CD8-positive, alpha-beta memory T cell (primary cell): Measurements from ENCODE around the gene MTFP1. TPM values are rescaled to one million over a fixed set of nuclear protein-coding genes. Genes with fewer than 3 reads are reported as not detected.

Source experiments
- CTCF ChIA-PET: fragments of 350-600 bp; sonication (Branson Sonifier 250); formaldehyde crosslinking; loops from one replicate; lab custom pipeline; 2021; ENCODE audit warnings: antibody characterized with exemption; lab: Charles Lee
- POLR2A ChIA-PET: fragments of 350-600 bp; sonication (Branson Sonifier 250); formaldehyde crosslinking; loops from one replicate; lab custom pipeline; 2021; ENCODE audit warnings: antibody characterized with exemption; lab: Charles Lee
- DNase-seq, 5 donors: peaks; one replicate each; pipeline versions ENCODE4 v3.0.0 to v3.0.0-alpha.2; 2020 to 2022; ENCODE audit warnings: mixed read lengths in 1 of 5
- H3K27ac ChIP-seq: one replicate; pipeline ENCODE4 v1.7.0; 2013; ENCODE audit warnings: low read depth, mild to moderate bottlenecking, low read length, moderate library complexity
- H3K27me3 ChIP-seq: 2 replicates; pipeline ENCODE4 v1.7.0; 2013; ENCODE audit warnings: low read length, mild to moderate bottlenecking; ENCODE audit not compliant: insufficient read depth, poor library complexity, severe bottlenecking
- H3K36me3 ChIP-seq: 2 replicates; pipeline ENCODE4 v1.7.0; 2013; ENCODE audit warnings: mild to moderate bottlenecking, low read length, moderate library complexity; ENCODE audit not compliant: insufficient read depth
- H3K4me1 ChIP-seq: 2 replicates; pipeline ENCODE4 v1.7.0; 2013; ENCODE audit warnings: mild to moderate bottlenecking, low read length, moderate library complexity; ENCODE audit not compliant: insufficient read depth
- H3K4me3 ChIP-seq: 2 replicates; pipeline ENCODE4 v1.7.0; 2013; ENCODE audit warnings: mild to moderate bottlenecking, low read length
- H3K9me3 ChIP-seq: 2 replicates; pipeline ENCODE4 v1.7.0; 2013; ENCODE audit warnings: mild to moderate bottlenecking, low read length
- H3K27ac Mint-ChIP-seq, 8 donors: one replicate each; pipeline ENCODE4 v1.8.0; 2020 to 2021; ENCODE audit warnings: mixed read lengths in 8 of 8, mild to moderate bottlenecking in 6 of 8, inconsistent platforms in 3 of 8, moderate library complexity in 3 of 8
- H3K27me3 Mint-ChIP-seq, 2 donors: one replicate each; pipeline ENCODE4 v1.8.0; 2020 to 2021; ENCODE audit warnings: mixed read lengths in 2 of 2, mild to moderate bottlenecking in 1 of 2, moderate library complexity in 1 of 2
- H3K36me3 Mint-ChIP-seq, 3 donors: one replicate each; pipeline ENCODE4 v1.8.0; 2020 to 2021; ENCODE audit warnings: mixed read lengths in 3 of 3, inconsistent platforms in 1 of 3, mild to moderate bottlenecking in 1 of 3
- H3K4me1 Mint-ChIP-seq, 3 donors: one replicate each; pipeline ENCODE4 v1.8.0; 2020 to 2021; ENCODE audit warnings: mixed read lengths in 3 of 3, inconsistent platforms in 1 of 3, mild to moderate bottlenecking in 1 of 3
- H3K4me3 Mint-ChIP-seq, 7 donors: one replicate each; pipeline ENCODE4 v1.8.0; 2020 to 2021; ENCODE audit warnings: mixed read lengths in 7 of 7, mild to moderate bottlenecking in 6 of 7, moderate library complexity in 4 of 7, inconsistent platforms in 2 of 7
- H3K9me3 Mint-ChIP-seq, 5 donors: one replicate each; pipeline ENCODE4 v1.8.0; 2020 to 2022; ENCODE audit warnings: mixed read lengths in 5 of 5, mild to moderate bottlenecking in 3 of 5, moderate library complexity in 2 of 5, inconsistent platforms in 1 of 5
- polyA plus RNA-seq: library from polyadenylated mRNA; unstranded; fragments of 300-500 nt; fragmentation: Illumina TruSeq; gene quantifications from one replicate; pipeline ENCODE4 v1.2.3, GENCODE V29; 2021
- total RNA-seq, 2 experiments: library from RNA; stranded (reverse); gene quantifications; one replicate each; pipeline ENCODE4 v1.2.3, GENCODE V29; 2021

Gene MTFP1
- total and polyA plus RNA-seq, 3 experiments from 2014 or later: 43.1 to 110 (median 104) TPM

DNA sequence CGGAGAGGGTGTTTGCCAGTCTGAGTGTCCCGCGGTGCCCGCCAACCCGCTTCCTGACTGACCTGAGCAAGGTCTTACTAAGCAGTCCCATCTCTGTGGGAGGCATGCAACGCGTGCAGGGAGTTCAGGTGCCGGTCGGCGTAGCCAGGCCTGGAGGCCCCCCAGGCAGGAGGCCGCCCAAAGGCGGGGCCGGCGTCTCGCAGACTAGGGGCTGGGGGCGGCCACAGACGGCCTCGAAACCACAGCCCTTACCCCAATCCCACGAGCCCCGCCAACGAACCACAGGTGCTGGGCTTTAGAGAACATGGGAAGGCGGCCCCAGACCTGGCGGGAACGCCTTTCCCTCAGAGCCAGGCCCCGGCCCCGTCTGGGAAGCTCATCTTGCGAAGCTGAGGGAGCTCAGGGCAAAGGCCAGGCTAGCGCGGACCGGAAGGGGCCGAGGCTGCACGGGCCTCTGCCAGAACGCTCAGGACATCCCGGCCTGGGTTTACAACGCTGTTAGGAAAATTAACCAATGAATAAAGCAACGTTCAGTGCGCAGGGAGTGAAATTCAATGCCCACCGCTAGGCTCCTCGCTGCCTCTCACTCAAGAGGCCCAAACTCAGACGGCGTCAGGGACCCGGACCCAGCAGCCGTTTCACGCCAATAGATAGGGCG, 2.1 kb upstream of the MTFP1 start:
- Histone ChIP-seq H3K27ac (peak overlapping the region; percentile 84), H3K9me3 (no peaks in the 10 kb centered on the region), H3K36me3 (no peaks in the 10 kb centered on the region), H3K27me3 (no peaks in the 10 kb centered on the region), H3K4me1 (peaks cover 44% of the 10 kb centered on the region), H3K4me3 (peak overlapping the region; percentile 73)
- Mint-ChIP-seq H3K4me1 (peaks cover 51 to 66% (median 62%) of the 10 kb centered on the region in 3 donors), H3K27me3 (no peaks in the 10 kb centered on the region), H3K9me3 (no peaks in the 10 kb centered on the region), H3K27ac (peak overlapping the region; percentile 93 to 99 (median 98)), H3K4me3 (peak overlapping the region; percentile 91 to 98 (median 97)), H3K36me3 (peaks cover 0 to 47% (median 8%) of the 10 kb centered on the region in 3 donors)
- CTCF ChIA-PET: interaction anchor here (0.9 to 5.9 kb wide), 12 partner anchors 10 to 318 kb away, joined by 3 to 37 read pairs (median 6); partner anchors contain the start of gene CASTOR1
- POLR2A ChIA-PET: interaction anchor here (0.8 to 3.2 kb wide), 13 partner anchors 9 to 867 kb away, joined by 3 to 16 read pairs (median 5); partner anchors contain the start of genes CASTOR1, CCDC157, RNF215 and SF3A1
- peak in 2 of 5 donors; percentile 21 to 46 for DNase-seq

DNA sequence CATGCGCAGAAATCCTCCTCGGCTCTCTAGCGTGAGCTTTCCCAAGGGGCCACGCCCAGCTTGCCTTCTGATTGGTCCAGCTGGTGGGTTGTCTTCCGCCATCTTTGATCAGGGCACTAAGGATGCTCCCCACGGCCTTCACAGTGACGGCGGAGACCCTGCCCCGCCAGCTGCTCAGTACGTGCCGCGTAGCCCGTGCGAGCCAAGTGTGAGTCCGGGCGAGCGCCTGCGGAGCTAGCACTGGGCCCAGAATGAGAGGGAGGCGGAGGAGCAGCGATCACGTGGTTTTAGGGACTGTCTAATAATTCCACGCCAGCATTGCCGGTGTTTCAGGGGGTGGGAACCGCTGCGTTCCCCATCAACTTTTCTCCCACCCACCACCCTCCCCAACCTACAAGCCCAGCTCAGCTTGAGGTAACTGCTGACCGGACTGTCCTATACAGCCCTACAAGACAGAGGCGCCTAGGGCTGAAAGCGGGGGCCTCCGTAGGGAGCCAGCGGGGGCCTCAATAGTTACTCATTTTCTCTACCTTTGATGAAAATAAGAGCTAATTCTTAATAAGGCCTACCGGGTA, 1.5 kb upstream of the MTFP1 start:
- H3K27ac ChIP-seq: peak overlapping the region; percentile 84
- POLR2A ChIA-PET: interaction anchor here (0.5 to 3.2 kb wide), 17 partner anchors 10 to 867 kb away, joined by 3 to 16 read pairs (median 3); partner anchors contain the start of genes CASTOR1, CCDC157, RNF215 and SF3A1
- Mint-ChIP-seq H3K4me1 (peaks cover 51 to 66% (median 62%) of the 10 kb centered on the region in 3 donors), H3K4me3 (peak overlapping the region; percentile 91 to 98 (median 97)), H3K27me3 (no peaks in the 10 kb centered on the region), H3K27ac (peak overlapping the region; percentile 93 to 99 (median 98)), H3K9me3 (no peaks in the 10 kb centered on the region), H3K36me3 (peaks cover 0 to 50% (median 8%) of the 10 kb centered on the region in 3 donors)
- no peaks in the 10 kb centered on the region for H3K9me3 ChIP-seq
- peak; percentile 96 to 100 (median 98) for DNase-seq
- H3K4me1 ChIP-seq: peaks cover 44% of the 10 kb centered on the region
- CTCF ChIA-PET: interaction anchor here (0.9 to 5.9 kb wide), 14 partner anchors 10 to 319 kb away, joined by 3 to 37 read pairs (median 5); partner anchors contain the start of gene CASTOR1
- H3K4me3 ChIP-seq: peak overlapping the region; percentile 73
- H3K27me3 ChIP-seq: no peaks in the 10 kb centered on the region
- H3K36me3 ChIP-seq: no peaks in the 10 kb centered on the region

DNA sequence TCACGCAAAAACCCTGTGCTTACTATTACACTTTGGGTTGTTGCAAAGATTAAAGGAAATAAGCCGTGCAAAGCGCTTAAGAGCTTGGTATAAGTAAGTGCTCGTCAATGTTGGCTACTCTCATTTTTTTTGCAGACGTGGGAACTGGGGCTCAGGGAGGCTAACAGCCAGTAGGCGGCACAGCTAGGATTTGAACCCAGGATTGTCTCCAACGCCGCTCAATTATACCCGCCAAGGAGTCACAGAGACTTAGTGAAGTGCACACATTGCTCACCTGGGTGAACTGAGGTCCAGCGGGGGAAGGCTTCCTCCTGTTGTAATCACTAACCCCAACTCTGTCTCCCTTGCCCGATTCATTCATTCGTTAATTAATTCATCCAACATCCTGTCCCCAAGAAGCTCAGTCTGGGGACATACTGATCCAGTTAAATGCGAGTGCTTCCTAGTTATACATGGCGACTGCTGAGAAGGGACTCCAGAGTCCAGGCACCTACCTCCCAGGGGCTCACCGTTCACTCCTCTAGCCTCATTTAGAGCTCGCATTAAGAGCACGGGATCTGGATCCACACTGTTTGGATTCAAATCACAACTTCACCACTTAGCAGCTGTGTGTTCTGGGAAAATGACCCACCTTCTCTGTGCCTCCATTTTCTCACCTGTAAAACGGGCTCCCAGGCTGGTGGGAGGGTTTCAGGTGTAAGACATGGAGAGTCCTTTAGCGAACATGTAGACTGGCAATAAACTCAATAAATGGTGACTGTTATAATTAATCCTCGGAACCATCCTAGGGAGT, 838 bp upstream of the MTFP1 start:
- CTCF ChIA-PET: interaction anchor here (0.8 to 5.9 kb wide), 13 partner anchors 9 to 320 kb away, joined by 3 to 37 read pairs (median 4); partner anchors contain the start of gene CASTOR1
- Mint-ChIP-seq H3K4me1 (peaks cover 51 to 66% (median 62%) of the 10 kb centered on the region in 3 donors), H3K36me3 (peaks cover 0 to 47% (median 5%) of the 10 kb centered on the region in 3 donors), H3K27me3 (no peaks in the 10 kb centered on the region), H3K9me3 (no peaks in the 10 kb centered on the region), H3K27ac (peak overlapping the region; percentile 93 to 99 (median 98)), H3K4me3 (peak overlapping the region; percentile 91 to 98 (median 97))
- H3K4me3 ChIP-seq: peak overlapping the region; percentile 73
- peaks cover 44% of the 10 kb centered on the region for H3K4me1 ChIP-seq
- DNase-seq: no peak
- H3K36me3 ChIP-seq: no peaks in the 10 kb centered on the region
- peak overlapping the region; percentile 81 for H3K27ac ChIP-seq
- H3K9me3 ChIP-seq: no peaks in the 10 kb centered on the region
- POLR2A ChIA-PET: interaction anchor here (0.5 to 3.2 kb wide), 17 partner anchors 10 to 866 kb away, joined by 3 to 16 read pairs (median 3); partner anchors contain the start of genes CASTOR1, CCDC157, SF3A1 and TBC1D10A
- H3K27me3 ChIP-seq: no peaks in the 10 kb centered on the region

DNA sequence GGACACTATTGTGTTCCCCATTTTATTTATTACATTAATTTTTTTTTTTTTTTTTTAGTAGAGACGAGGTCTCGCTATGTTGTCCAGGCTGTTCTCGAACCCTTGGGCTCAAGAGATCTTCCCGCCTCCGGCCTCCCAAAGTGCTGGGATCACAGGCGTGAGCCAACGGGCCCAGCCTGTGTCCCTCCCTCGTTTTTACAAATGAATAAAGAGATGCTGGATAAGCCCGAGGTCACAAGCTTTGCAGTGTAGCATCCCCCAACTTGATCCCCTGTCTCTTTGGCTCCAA, 297 bp upstream of the MTFP1 start:
- POLR2A ChIA-PET: interaction anchor here (0.7 to 3.2 kb wide), 4 partner anchors 10 to 137 kb away, joined by 3 to 16 read pairs (median 6); partner anchors contain the start of genes CASTOR1, CCDC157 and SF3A1
- Histone ChIP-seq H3K36me3 (no peaks in the 10 kb centered on the region), H3K9me3 (no peaks in the 10 kb centered on the region), H3K4me3 (peak overlapping the region; percentile 70), H3K27ac (peak overlapping the region; percentile 81), H3K27me3 (no peaks in the 10 kb centered on the region), H3K4me1 (peaks cover 44% of the 10 kb centered on the region)
- H3K4me1 Mint-ChIP-seq: peaks cover 51 to 66% (median 62%) of the 10 kb centered on the region in 3 donors
- peak overlapping the region; percentile 91 to 98 (median 95) for H3K4me3 Mint-ChIP-seq
- CTCF ChIA-PET: interaction anchor here (0.8 to 5.9 kb wide), 10 partner anchors 8 to 136 kb away, joined by 3 to 37 read pairs (median 8); partner anchors contain the start of gene CASTOR1
- no peaks in the 10 kb centered on the region for H3K27me3 Mint-ChIP-seq
- peaks cover 0 to 47% (median 7%) of the 10 kb centered on the region in 3 donors for H3K36me3 Mint-ChIP-seq
- no peaks in the 10 kb centered on the region for H3K9me3 Mint-ChIP-seq
- no peak for DNase-seq
- H3K27ac Mint-ChIP-seq: peak overlapping the region; percentile 91 to 100 (median 97)

DNA sequence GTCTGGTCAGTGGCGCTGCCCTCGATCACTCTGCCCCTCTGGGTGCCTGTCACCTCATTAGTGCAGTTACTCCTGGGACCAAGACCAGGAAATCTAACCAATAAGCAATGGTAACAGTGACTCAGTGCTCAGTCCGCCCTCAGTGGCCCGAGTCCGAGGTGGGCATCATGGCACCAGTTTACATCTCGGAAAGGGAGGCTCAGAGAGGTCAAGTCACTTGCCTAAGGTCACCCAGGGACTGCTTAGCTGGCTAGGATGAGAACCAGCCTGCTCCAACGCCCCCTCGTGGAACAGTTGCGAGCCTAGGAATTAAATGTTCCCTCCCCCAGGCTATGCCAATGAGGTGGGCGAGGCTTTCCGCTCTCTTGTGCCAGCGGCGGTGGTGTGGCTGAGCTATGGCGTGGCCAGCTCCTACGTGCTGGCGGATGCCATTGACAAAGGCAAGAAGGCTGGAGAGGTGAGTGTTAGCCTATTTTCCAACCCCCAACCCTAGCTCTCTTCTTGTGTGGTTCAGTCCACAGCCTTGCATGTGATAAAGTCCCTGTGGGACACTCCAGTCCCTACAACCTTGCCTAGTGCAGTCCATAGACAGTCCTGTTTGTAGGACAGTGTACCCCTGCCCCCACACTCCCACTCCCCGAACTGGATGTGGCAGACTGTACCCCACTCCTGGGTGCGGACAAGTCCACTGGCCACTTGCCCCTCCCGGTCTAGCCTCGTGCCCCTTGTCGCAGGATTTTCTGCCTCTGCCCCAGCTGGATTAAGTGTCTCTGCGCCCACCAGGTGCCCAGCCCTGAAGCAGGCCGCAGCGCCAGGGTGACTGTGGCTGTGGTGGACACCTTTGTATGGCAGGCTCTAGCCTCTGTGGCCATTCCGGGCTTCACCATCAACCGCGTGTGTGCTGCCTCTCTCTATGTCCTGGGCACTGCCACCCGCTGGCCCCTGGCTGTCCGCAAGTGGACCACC, 1.1 kb downstream of the MTFP1 start:
- no peaks in the 10 kb centered on the region for H3K27me3 Mint-ChIP-seq
- ChIA-PET POLR2A (interaction anchor here (1.4 to 3.2 kb wide), 2 partner anchors 8 to 70 kb away, joined by 3 to 16 read pairs; partner anchors contain the start of genes CCDC157 and SF3A1), CTCF (interaction anchor here (0.8 to 5.9 kb wide), 14 partner anchors 11 to 322 kb away, joined by 3 to 37 read pairs (median 4); partner anchors contain the start of genes RNF215 and SEC14L2)
- H3K27ac Mint-ChIP-seq: peak overlapping the region; percentile 91 to 100 (median 97)
- H3K9me3 ChIP-seq: no peaks in the 10 kb centered on the region
- H3K4me3 ChIP-seq: peak overlapping the region; percentile 70
- peaks cover 44% of the 10 kb centered on the region for H3K4me1 ChIP-seq
- H3K36me3 ChIP-seq: no peaks in the 10 kb centered on the region
- peak; percentile 80 to 91 (median 87) for DNase-seq
- no peaks in the 10 kb centered on the region for H3K27me3 ChIP-seq
- no peaks in the 10 kb centered on the region for H3K9me3 Mint-ChIP-seq
- peaks cover 49 to 57% (median 56%) of the 10 kb centered on the region in 3 donors for H3K4me1 Mint-ChIP-seq
- peaks cover 0 to 38% (median 5%) of the 10 kb centered on the region in 3 donors for H3K36me3 Mint-ChIP-seq
- peak overlapping the region; percentile 91 to 98 (median 95) for H3K4me3 Mint-ChIP-seq
- peak overlapping the region; percentile 81 for H3K27ac ChIP-seq

DNA sequence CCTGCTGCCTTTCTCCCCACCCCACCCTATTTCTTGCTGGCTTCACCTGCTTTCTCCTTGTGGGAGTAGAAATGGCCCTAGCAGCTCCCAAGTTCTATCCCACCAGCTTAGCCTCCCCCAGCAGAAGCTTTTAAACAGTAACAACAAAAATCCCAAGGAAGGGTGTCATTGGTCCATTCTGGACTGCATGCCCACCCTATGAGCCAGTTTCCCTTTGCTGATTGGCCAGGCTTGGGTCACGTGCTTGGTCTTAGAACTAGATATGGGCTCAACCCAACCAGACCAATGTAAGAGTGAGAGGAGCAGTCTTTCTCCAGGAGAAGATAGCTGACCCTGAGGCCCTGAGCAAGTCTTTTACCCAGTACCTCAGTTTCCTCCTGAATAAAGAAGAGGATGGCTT, 2.3 kb downstream of the MTFP1 start:
- Histone ChIP-seq H3K9me3 (no peaks in the 10 kb centered on the region), H3K27me3 (no peaks in the 10 kb centered on the region), H3K36me3 (no peaks in the 10 kb centered on the region), H3K4me3 (no peak overlapping the region), H3K4me1 (peaks cover 33% of the 10 kb centered on the region), H3K27ac (no peak overlapping the region)
- Mint-ChIP-seq H3K4me1 (peaks cover 38 to 45% (median 44%) of the 10 kb centered on the region in 3 donors), H3K9me3 (no peaks in the 10 kb centered on the region), H3K27me3 (no peaks in the 10 kb centered on the region), H3K36me3 (peaks cover 0 to 34% (median 5%) of the 10 kb centered on the region in 3 donors), H3K4me3 (no peak overlapping the region), H3K27ac (peak overlapping the region in 6 of 8 donors; percentile 26 to 99 (median 75))
- CTCF ChIA-PET: interaction anchor here (1.4 to 5.9 kb wide), 2 partner anchors 10 to 41 kb away, joined by 5 to 37 read pairs; partner anchors contain the start of gene RNF215
- POLR2A ChIA-PET: no interaction called here
- DNase-seq: no peak
